Colonic mucosa (tissue), 4 donors: ENCODE results near the gene TTC7B. TPM values are rescaled to one million over a fixed set of nuclear protein-coding genes. Genes with fewer than 3 reads are reported as not detected.

Experiments used
- DNase-seq: peaks from one replicate; pipeline ENCODE4 v3.0.0-alpha.2; 2020
- H3K27ac ChIP-seq: fragments of 200-600 bp; one replicate; pipeline ENCODE4 v1.8.0; 2021
- H3K27me3 ChIP-seq: fragments of 200-600 bp; one replicate; pipeline ENCODE4 v1.8.0; 2021
- H3K36me3 ChIP-seq: fragments of 200-600 bp; one replicate; pipeline ENCODE4 v1.8.0; 2021
- H3K4me1 ChIP-seq: fragments of 200-600 bp; one replicate; pipeline ENCODE4 v1.8.0; 2021; ENCODE audit warnings: mild to moderate bottlenecking
- H3K4me3 ChIP-seq: fragments of 200-600 bp; one replicate; pipeline ENCODE4 v1.8.0; 2021
- H3K9ac ChIP-seq, 2 donors: one replicate each; pipeline ENCODE4 v1.7.0; 2013; ENCODE audit warnings: control low read depth in 2 of 2, low read depth in 2 of 2, low read length in 2 of 2
- H3K9me3 ChIP-seq: fragments of 200-600 bp; one replicate; pipeline ENCODE4 v1.8.0; 2021
- intact Hi-C: fragments of 100-400 bp; cut with DNase I; formaldehyde crosslinking; loops from one replicate; pipeline ENCODE4 v1.14.1; 2022
- total RNA-seq, 2 donors: library from RNA; stranded (reverse); fragmentation: NEBNext Ultra II Directional in 1 of 2; extraction: Animal tissue kit (Norgen Biotek cat#: 25700) in 1 of 2; gene quantifications; one replicate each; pipeline ENCODE4 v1.2.1, GENCODE V29; 2021
- TF ChIP-seq, protein P1 (sequence below): fragments of 200-600 bp; IDR thresholded peaks from one replicate; pipeline ENCODE4 v1.8.0; 2022; ENCODE audit warnings: antibody characterized with exemption, mild to moderate bottlenecking
- donor health status: healthy.
- donor health status: DM: no; HTN: no; CAD: no.
- donor health status: DM: no; HTN: no; CAD: no.

TTC7B gene
- total RNA-seq, 2 donors from 2014 or later: 3.3 to 11.8 TPM

DNA sequence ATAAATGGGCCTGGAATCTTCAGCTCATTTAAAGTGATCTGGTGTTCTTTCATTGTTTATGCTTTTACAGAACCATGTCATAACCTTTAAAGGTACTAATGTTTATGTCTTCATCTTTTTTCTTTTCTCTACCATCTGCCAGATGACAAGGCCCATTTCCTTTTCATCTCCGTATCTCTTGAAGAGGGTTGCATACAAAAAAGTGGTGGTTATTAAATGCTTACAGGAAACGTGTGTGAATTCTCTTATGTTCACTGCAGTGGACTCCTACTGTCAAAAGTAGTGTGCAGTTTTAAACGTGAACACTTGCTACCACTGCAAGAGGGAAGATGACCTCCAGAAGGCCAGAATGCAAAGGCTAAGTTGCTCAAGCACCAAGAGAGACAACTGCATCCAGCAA lies 91.4 kb downstream of the TTC7B start:
- Histone ChIP-seq H3K9ac (no peak overlapping the region), H3K9me3 (no peaks in the 10 kb centered on the region), H3K4me3 (no peak overlapping the region), H3K27me3 (no peaks in the 10 kb centered on the region), H3K27ac (no peak overlapping the region), H3K36me3 (no peaks in the 10 kb centered on the region), H3K4me1 (no peaks in the 10 kb centered on the region)
- TF ChIP-seq, protein P1, sequence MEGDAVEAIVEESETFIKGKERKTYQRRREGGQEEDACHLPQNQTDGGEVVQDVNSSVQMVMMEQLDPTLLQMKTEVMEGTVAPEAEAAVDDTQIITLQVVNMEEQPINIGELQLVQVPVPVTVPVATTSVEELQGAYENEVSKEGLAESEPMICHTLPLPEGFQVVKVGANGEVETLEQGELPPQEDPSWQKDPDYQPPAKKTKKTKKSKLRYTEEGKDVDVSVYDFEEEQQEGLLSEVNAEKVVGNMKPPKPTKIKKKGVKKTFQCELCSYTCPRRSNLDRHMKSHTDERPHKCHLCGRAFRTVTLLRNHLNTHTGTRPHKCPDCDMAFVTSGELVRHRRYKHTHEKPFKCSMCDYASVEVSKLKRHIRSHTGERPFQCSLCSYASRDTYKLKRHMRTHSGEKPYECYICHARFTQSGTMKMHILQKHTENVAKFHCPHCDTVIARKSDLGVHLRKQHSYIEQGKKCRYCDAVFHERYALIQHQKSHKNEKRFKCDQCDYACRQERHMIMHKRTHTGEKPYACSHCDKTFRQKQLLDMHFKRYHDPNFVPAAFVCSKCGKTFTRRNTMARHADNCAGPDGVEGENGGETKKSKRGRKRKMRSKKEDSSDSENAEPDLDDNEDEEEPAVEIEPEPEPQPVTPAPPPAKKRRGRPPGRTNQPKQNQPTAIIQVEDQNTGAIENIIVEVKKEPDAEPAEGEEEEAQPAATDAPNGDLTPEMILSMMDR: no peak
- intact Hi-C loops: no loop called here
- no peak for DNase-seq

DNA sequence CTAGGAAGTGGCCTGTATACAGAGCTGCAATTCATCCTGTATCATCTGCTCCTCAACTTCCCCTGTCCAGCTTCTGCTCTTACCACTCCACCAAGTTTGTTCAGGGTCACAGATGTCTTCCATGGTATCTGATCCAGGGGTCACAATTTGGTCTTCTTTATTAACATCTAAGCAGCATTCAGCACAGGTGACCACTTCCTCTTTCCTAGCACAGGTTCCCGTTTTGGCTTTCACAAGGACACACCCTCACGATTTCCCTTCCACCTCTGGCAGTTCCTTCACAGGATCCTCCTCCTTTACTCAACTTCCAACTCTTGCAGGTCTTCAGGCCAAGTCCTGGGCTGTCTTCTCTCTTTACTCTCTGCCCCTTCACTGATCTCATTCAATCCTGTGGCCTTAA lies 93.6 kb downstream of the TTC7B start:
- TF ChIP-seq, protein P1: no peak
- Histone ChIP-seq H3K9ac (no peak overlapping the region), H3K27ac (no peak overlapping the region), H3K27me3 (no peaks in the 10 kb centered on the region), H3K4me3 (no peak overlapping the region), H3K36me3 (no peaks in the 10 kb centered on the region), H3K4me1 (no peaks in the 10 kb centered on the region), H3K9me3 (no peaks in the 10 kb centered on the region)
- intact Hi-C loops: no loop called here
- DNase-seq: no peak

DNA sequence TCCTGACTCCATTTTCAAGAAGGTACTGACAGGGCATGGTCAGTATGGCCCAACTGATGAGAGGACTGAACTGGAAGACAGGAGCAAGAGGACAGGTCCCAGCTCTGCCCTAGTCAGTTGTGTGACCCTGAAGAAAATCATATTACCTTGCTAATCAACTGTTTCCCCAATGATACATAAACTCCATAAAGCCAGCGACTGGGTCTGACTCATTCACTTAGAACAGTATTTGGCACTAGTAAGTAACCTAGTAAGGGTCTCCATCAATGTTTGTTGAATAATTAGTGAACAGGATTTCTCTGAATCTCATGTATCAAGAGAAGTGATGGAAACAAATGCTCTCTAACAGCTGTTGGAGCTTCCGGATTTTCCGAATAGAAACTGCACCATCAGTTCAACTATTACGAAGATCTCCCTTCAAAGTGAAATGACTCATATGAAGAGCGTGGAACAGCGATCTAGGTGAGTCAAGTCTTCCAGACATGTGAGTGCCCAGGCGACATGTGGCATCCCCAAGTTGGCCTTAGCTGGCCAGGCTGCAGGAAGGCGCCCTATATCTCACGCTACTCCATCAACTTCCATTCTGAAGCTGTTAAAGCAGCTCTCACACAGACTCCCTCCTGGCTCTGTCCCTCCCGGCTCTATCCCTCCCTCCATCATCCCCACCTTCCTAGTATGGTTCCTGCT lies 94.5 kb downstream of the TTC7B start:
- no peaks in the 10 kb centered on the region for H3K4me1 ChIP-seq
- H3K4me3 ChIP-seq: no peak overlapping the region
- no peaks in the 10 kb centered on the region for H3K9me3 ChIP-seq
- TF ChIP-seq, protein P1: no peak
- no peak overlapping the region for H3K9ac ChIP-seq
- no peaks in the 10 kb centered on the region for H3K36me3 ChIP-seq
- H3K27me3 ChIP-seq: no peaks in the 10 kb centered on the region
- no peak for DNase-seq
- no peak overlapping the region for H3K27ac ChIP-seq
- intact Hi-C loops: no loop called here

DNA sequence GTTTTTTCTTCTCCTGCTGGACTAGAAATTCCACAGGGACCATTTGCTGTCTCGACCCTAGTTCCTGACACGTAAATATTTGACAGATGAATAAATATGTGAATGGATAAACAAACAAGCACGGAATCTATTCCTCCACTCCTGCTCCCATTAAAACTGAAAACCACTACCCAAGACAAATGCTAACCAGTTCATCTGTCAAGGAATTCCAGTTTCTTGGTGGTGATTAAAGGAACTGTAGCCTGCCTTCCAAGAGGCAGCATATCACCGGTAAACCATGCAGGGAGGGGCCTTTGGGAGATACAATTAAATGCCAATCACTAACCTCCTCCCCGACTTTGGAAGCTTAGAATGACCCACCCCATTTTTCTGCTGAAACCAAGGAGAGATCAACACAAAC lies 95.4 kb downstream of the TTC7B start:
- Histone ChIP-seq H3K4me3 (no peak overlapping the region), H3K9ac (no peak overlapping the region), H3K4me1 (no peaks in the 10 kb centered on the region), H3K36me3 (no peaks in the 10 kb centered on the region), H3K27me3 (no peaks in the 10 kb centered on the region), H3K27ac (no peak overlapping the region), H3K9me3 (no peaks in the 10 kb centered on the region)
- TF ChIP-seq, protein P1: no peak
- DNase-seq: no peak
- intact Hi-C loops: no loop called here

DNA sequence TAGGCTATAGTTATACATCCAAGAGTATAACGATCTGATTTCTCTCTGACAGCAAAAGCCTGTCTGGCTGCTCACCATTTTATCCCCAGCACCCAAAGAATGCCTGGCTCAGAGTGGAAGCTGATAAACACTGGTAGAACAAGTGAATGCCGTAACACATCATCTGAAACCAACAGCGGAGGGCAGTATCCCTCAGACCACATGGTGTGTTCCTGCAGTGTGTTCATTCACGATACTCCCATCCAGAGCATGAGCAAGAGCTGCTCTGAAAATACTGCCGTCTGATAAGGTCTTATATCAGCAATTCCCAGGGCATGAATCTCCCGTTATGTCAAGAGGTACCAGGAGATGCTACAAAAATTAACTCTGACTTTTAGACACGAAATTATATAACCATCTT lies 95.9 kb downstream of the TTC7B start:
- TF ChIP-seq, protein P1: no peak
- Histone ChIP-seq H3K27me3 (no peaks in the 10 kb centered on the region), H3K27ac (no peak overlapping the region), H3K4me1 (no peaks in the 10 kb centered on the region), H3K9me3 (no peaks in the 10 kb centered on the region), H3K36me3 (no peaks in the 10 kb centered on the region), H3K9ac (no peak overlapping the region), H3K4me3 (no peak overlapping the region)
- DNase-seq: no peak
- intact Hi-C loops: no loop called here
